IMR-90 (cell line): ENCODE measurements around the gene FGF3. TPM values are rescaled to one million over a fixed set of nuclear protein-coding genes. Genes with fewer than 3 reads are reported as not detected.

Experiments used
- ATAC-seq: fragments of 200-7000 bp; cut with Tn5 transposase; 2 replicates; pipeline ENCODE4 v1.9.1; 2020; ENCODE audit warnings: low read depth, mild to moderate bottlenecking, moderate library complexity
- BruUV-seq: library from RNA; stranded (reverse); fragments of 400-500 nt; replicated peaks from 2 replicates; lab custom pipeline; 2021; lab: Mats Ljungman, UMichigan
- CTCF ChIA-PET: fragments of 300-600 bp; formaldehyde crosslinking; extraction: SDS; loops from one replicate; lab custom pipeline; 2021; ENCODE audit warnings: antibody characterized with exemption; lab: Yijun Ruan, JAX
- POLR2A ChIA-PET: fragments of 300-600 bp; sonication (Branson Sonifier 250); formaldehyde crosslinking; loops from one replicate; lab custom pipeline; 2022; ENCODE audit warnings: antibody characterized with exemption; ENCODE audit not compliant: unreplicated experiment; lab: Charles Lee
- DNase-seq: peaks from one replicate; pipeline ENCODE4 v3.0.0; 2013
- H2AFZ ChIP-seq: replicated peaks from 2 replicates; pipeline ENCODE3; 2013; ENCODE audit warnings: low read length, mild to moderate bottlenecking; ENCODE audit not compliant: poor library complexity
- H2AK5ac ChIP-seq: 2 replicates; pipeline ENCODE4 v1.6.1; 2013; ENCODE audit warnings: low read depth, low read length, inconsistent platforms
- H2AK9ac ChIP-seq: replicated peaks from 2 replicates; pipeline ENCODE3; 2013; ENCODE audit warnings: mild to moderate bottlenecking, low read depth, low read length, moderate library complexity; ENCODE audit not compliant: poor library complexity
- H2BK120ac ChIP-seq: 2 replicates; pipeline ENCODE4 v1.6.1; 2013; ENCODE audit warnings: low read depth, low read length, inconsistent platforms
- H2BK15ac ChIP-seq: 3 replicates; pipeline ENCODE4 v1.6.1; 2013; ENCODE audit warnings: low read depth, low read length, inconsistent platforms
- H2BK20ac ChIP-seq: 2 replicates; pipeline ENCODE4 v1.6.1; 2013; ENCODE audit warnings: low read depth, mild to moderate bottlenecking, inconsistent platforms, low read length, moderate library complexity
- H2BK5ac ChIP-seq: 2 replicates; pipeline ENCODE4 v1.6.1; 2013; ENCODE audit warnings: mild to moderate bottlenecking, low read depth, low read length, inconsistent platforms; ENCODE audit not compliant: poor library complexity, severe bottlenecking
- H3K14ac ChIP-seq: replicated peaks from 2 replicates; pipeline ENCODE4 v1.6.1; 2013; ENCODE audit warnings: low read depth, low read length, inconsistent platforms
- H3K18ac ChIP-seq: 2 replicates; pipeline ENCODE4 v1.6.1; 2013; ENCODE audit warnings: low read depth, low read length, control low read depth
- H3K23ac ChIP-seq: 2 replicates; pipeline ENCODE4 v1.6.1; 2013; ENCODE audit warnings: low read depth, low read length, inconsistent platforms
- H3K27ac ChIP-seq: 2 replicates; pipeline ENCODE4 v1.5.1; 2013; ENCODE audit warnings: mild to moderate bottlenecking, control low read depth, low read length; ENCODE audit not compliant: insufficient read depth
- H3K27me3 ChIP-seq: 2 replicates; pipeline ENCODE4 v1.6.1; 2013; ENCODE audit warnings: low read length; ENCODE audit not compliant: control insufficient read depth, insufficient read depth
- H3K36me3 ChIP-seq: 2 replicates; pipeline ENCODE4 v1.6.1; 2013; ENCODE audit warnings: low read length, mixed read lengths; ENCODE audit not compliant: control insufficient read depth, insufficient read depth
- H3K4ac ChIP-seq: 2 replicates; pipeline ENCODE4 v1.6.1; 2013; ENCODE audit warnings: low read depth, low read length, inconsistent platforms
- H3K4me1 ChIP-seq: 2 replicates; pipeline ENCODE4 v1.6.1; 2013; ENCODE audit warnings: low read length, mixed read lengths; ENCODE audit not compliant: control insufficient read depth, insufficient read depth
- H3K4me2 ChIP-seq: 2 replicates; pipeline ENCODE4 v1.6.1; 2013; ENCODE audit warnings: low read depth, mild to moderate bottlenecking, control low read depth, low read length, moderate library complexity
- H3K4me3 ChIP-seq: 2 replicates; pipeline ENCODE4 v1.5.1; 2013; ENCODE audit warnings: low read depth, mild to moderate bottlenecking, control low read depth, low read length, moderate library complexity; ENCODE audit not compliant: insufficient read depth
- H3K56ac ChIP-seq: 2 replicates; pipeline ENCODE4 v1.6.1; 2013; ENCODE audit warnings: low read length, inconsistent platforms; ENCODE audit not compliant: insufficient read depth; ENCODE audit errors: extremely low read depth
- H3K79me1 ChIP-seq, 2 experiments: 2 replicates each; pipeline ENCODE4 v1.6.1; 2013; ENCODE audit warnings: low read length in 2 of 2, inconsistent platforms in 1 of 2, low read depth in 1 of 2
- H3K9ac ChIP-seq: 2 replicates; pipeline ENCODE4 v1.6.1; 2013; ENCODE audit warnings: low read depth, low read length, control low read depth
- H3K9me1 ChIP-seq: 2 replicates; pipeline ENCODE4 v1.6.1; 2013; ENCODE audit warnings: low read length, inconsistent platforms; ENCODE audit not compliant: insufficient read depth
- H3K9me3 ChIP-seq: 2 replicates; pipeline ENCODE4 v1.6.1; 2013; ENCODE audit warnings: low read length; ENCODE audit not compliant: control insufficient read depth, insufficient read depth
- H4K20me1 ChIP-seq: 2 replicates; pipeline ENCODE4 v1.6.1; 2013; ENCODE audit warnings: low read length, inconsistent platforms; ENCODE audit not compliant: insufficient read depth
- H4K5ac ChIP-seq: 2 replicates; pipeline ENCODE4 v1.6.1; 2013; ENCODE audit warnings: mild to moderate bottlenecking, low read depth, low read length, control low read depth
- H4K8ac ChIP-seq, 2 experiments: 2 replicates each; pipeline ENCODE4 v1.6.1; 2013; ENCODE audit warnings: low read depth in 2 of 2, low read length in 2 of 2, control low read depth in 1 of 2, inconsistent platforms in 1 of 2
- H4K91ac ChIP-seq: 2 replicates; pipeline ENCODE4 v1.6.1; 2013; ENCODE audit warnings: low read depth, low read length, inconsistent platforms; ENCODE audit not compliant: insufficient read depth
- BHLHE40 ChIP-seq: fragments of 150-350 bp; IDR thresholded peaks from 2 replicates; pipeline ENCODE4 v1.6.1; 2016; ENCODE audit warnings: mild to moderate bottlenecking, low read depth, low read length
- CEBPB ChIP-seq: IDR thresholded peaks from 2 replicates; pipeline ENCODE4 v1.6.1; 2012; ENCODE audit warnings: low read depth, low read length, improper control_type of control experiment
- CHD1 ChIP-seq: IDR thresholded peaks from 2 replicates; pipeline ENCODE4 v1.6.1; 2012; ENCODE audit warnings: low read depth, low read length, improper control_type of control experiment
- CTCF ChIP-seq: conservative IDR thresholded peaks from 2 replicates; pipeline ENCODE4 v1.5.1; 2012; ENCODE audit warnings: mild to moderate bottlenecking, low read depth, low read length, improper control_type of control experiment
- ELK1 ChIP-seq: fragments of 150-350 bp; IDR thresholded peaks from 2 replicates; pipeline ENCODE4 v1.6.1; 2016; ENCODE audit warnings: low read depth, mild to moderate bottlenecking, low read length, moderate library complexity, borderline replicate concordance
- FOS ChIP-seq: fragments of 150-350 bp; IDR thresholded peaks from 2 replicates; pipeline ENCODE4 v1.6.1; 2016; ENCODE audit warnings: low read depth, low read length
- MAFK ChIP-seq: IDR thresholded peaks from 2 replicates; pipeline ENCODE4 v1.6.1; 2012; ENCODE audit warnings: low read depth, low read length, improper control_type of control experiment
- MAZ ChIP-seq: IDR thresholded peaks from 2 replicates; pipeline ENCODE4 v1.6.1; 2012; ENCODE audit warnings: low read depth, mild to moderate bottlenecking, low read length, improper control_type of control experiment, moderate library complexity, borderline replicate concordance
- MXI1 ChIP-seq: IDR thresholded peaks from 2 replicates; pipeline ENCODE4 v1.6.1; 2012; ENCODE audit warnings: low read depth, mild to moderate bottlenecking, low read length, moderate library complexity, borderline replicate concordance
- NFE2L2 ChIP-seq: fragments of 150-350 bp; IDR thresholded peaks from 2 replicates; pipeline ENCODE4 v1.6.1; 2016; ENCODE audit warnings: low read depth, mild to moderate bottlenecking, low read length
- POLR2A ChIP-seq: IDR thresholded peaks from 2 replicates; pipeline ENCODE4 v1.6.1; 2012; ENCODE audit warnings: mild to moderate bottlenecking, low read depth, low read length
- RAD21 ChIP-seq: IDR thresholded peaks from 2 replicates; pipeline ENCODE4 v1.6.1; 2012; ENCODE audit warnings: low read length, improper control_type of control experiment
- RCOR1 ChIP-seq: IDR thresholded peaks from 2 replicates; pipeline ENCODE4 v1.6.1; 2012; ENCODE audit warnings: mild to moderate bottlenecking, low read length, improper control_type of control experiment; ENCODE audit not compliant: insufficient replicate concordance
- RFX5 ChIP-seq: IDR thresholded peaks from 2 replicates; pipeline ENCODE4 v1.8.0; 2012; ENCODE audit warnings: low read depth, mild to moderate bottlenecking, low read length, moderate library complexity
- SMC3 ChIP-seq: fragments of 150-350 bp; IDR thresholded peaks from 2 replicates; pipeline ENCODE4 v1.6.1; 2016; ENCODE audit warnings: low read depth, mild to moderate bottlenecking, antibody characterized with exemption, low read length, moderate library complexity
- USF2 ChIP-seq: fragments of 150-350 bp; IDR thresholded peaks from 2 replicates; pipeline ENCODE4 v1.6.1; 2017; ENCODE audit warnings: mild to moderate bottlenecking, antibody characterized with exemption, low read length, low read depth
- WGBS, 2 experiments: methylation state at CpG; one replicate each; pipeline versions ENCODE4 v1.1.5 to v1.1.7; 2013; ENCODE audit warnings: missing lambda C conversion rate in 2 of 2; ENCODE audit not compliant: insufficient read length in 1 of 2; ENCODE audit errors: extremely low coverage in 2 of 2; 5-methylcytosine and 5-hydroxymethylcytosine counted together
- dilution Hi-C: fragments of 300-500 bp; cut with HindIII; formaldehyde crosslinking; loops from one replicate; pipeline ENCODE4 v1.14.3; 2018; ENCODE audit warnings: low sequenced_read_pairs; ENCODE audit not compliant: unreplicated experiment
- in situ Hi-C: fragments of 300-500 bp; cut with MboI; formaldehyde crosslinking; loops from 3 replicates; pipeline ENCODE4 v1.14.3; 2019; ENCODE audit warnings: low sequenced_read_pairs, inconsistent platforms, mixed read lengths
- intact Hi-C: fragments of 100-400 bp; cut with micrococcal nuclease; formaldehyde crosslinking; loops from 2 replicates; pipeline ENCODE4 v1.10.0; 2022
- polyA plus RNA-seq, 3 experiments: library from polyadenylated mRNA; depleted of rRNA; stranded (reverse); fragments of >200 nt; gene quantifications; 2 replicates each; pipeline ENCODE4 v1.2.3, GENCODE V29; 2012; ENCODE audit warnings: low replicate concordance in 1 of 3
- total RNA-seq: library from RNA; depleted of rRNA; stranded (reverse); fragments of >200 nt; gene quantifications from 2 replicates; pipeline ENCODE4 v1.2.3, GENCODE V29; 2012

The FGF3 gene
- total and polyA plus RNA-seq, 2 of the 4 experiments (the other 2 are of a cell fraction), result not detected

- Histone ChIP-seq H2BK20ac (no peak overlapping the region), H2AK5ac (no peak overlapping the region), H3K9me1 (no peaks in the 10 kb centered on the region), H2BK120ac (no peak overlapping the region), H2BK15ac (no peak overlapping the region), H3K14ac (no peak overlapping the region), H3K9me3 (no peaks in the 10 kb centered on the region), H3K36me3 (no peaks in the 10 kb centered on the region), H3K4ac (no peak overlapping the region), H2BK5ac (no peak overlapping the region), H4K20me1 (no peaks in the 10 kb centered on the region), H3K27ac (no peak overlapping the region), H4K91ac (no peak overlapping the region), H4K8ac (no peak overlapping the region), H3K18ac (no peak overlapping the region), H3K79me1 (no peaks in the 10 kb centered on the region), H3K4me3 (no peak overlapping the region), H2AFZ (no peak overlapping the region), H3K9ac (no peak overlapping the region), H2AK9ac (no peak overlapping the region), H3K56ac (no peak overlapping the region), H4K5ac (no peak overlapping the region), H3K4me1 (no peaks in the 10 kb centered on the region), H3K27me3 (peaks cover 68% of the 10 kb centered on the region), H3K23ac (no peak overlapping the region), H3K4me2 (no peak overlapping the region)
- intact Hi-C loops (no loop called here), in situ Hi-C loops (no loop called here), dilution Hi-C loops (no loop called here)
- TF ChIP-seq NFE2L2, result no peak
- no peak for TF ChIP-seq RFX5
- no peak for TF ChIP-seq BHLHE40
- TF ChIP-seq MAFK, result no peak
- no peak for TF ChIP-seq USF2
- TF ChIP-seq CHD1, result no peak
- TF ChIP-seq CEBPB, result no peak
- TF ChIP-seq FOS, result no peak
- no peak for TF ChIP-seq SMC3
- TF ChIP-seq MAZ, result no peak
- TF ChIP-seq CTCF, result no peak
- no peak for TF ChIP-seq RAD21
- TF ChIP-seq ELK1, result no peak
- TF ChIP-seq MXI1, result no peak
- TF ChIP-seq RCOR1, result no peak
- TF ChIP-seq POLR2A, result no peak
- ChIA-PET POLR2A (no interaction called here), CTCF (no interaction called here)
- ATAC-seq (no peak), DNase-seq (no peak)
- no TSS peak for BruUV-seq
- WGBS, 2 experiments, result no CpG with 5 or more reads among the region's 12 CpGs
Observed at GRCh38 chr11:69834251-69834650, 15.0 kb upstream of the FGF3 start.
